Body of pancreas (tissue), 4 donors: ENCODE data around the gene PKP2. TPM values are rescaled to one million over a fixed set of nuclear protein-coding genes. Genes with fewer than 3 reads are reported as not detected.

Source experiments
- ATAC-seq: fragments of 150-250 bp; one replicate; pipeline ENCODE4 v1.9.1; 2016
- DNase-seq, 4 donors: peaks; one replicate each; pipeline ENCODE4 v3.0.0-alpha.2; 2019
- H3K27ac ChIP-seq, 4 donors: fragments of 200-600 bp; sonication (generic); 1 replicate in 3 of 4; 2 replicates in 1 of 4; pipeline versions ENCODE4 v1.5.1 to v1.6.1; 2016 to 2019; ENCODE audit warnings: mild to moderate bottlenecking in 1 of 4, mixed read lengths in 1 of 4, moderate library complexity in 1 of 4
- H3K27me3 ChIP-seq, 2 donors: fragments of 200-600 bp; sonication (generic); one replicate each; pipeline ENCODE4 v1.6.0; 2016; ENCODE audit warnings: mild to moderate bottlenecking in 1 of 2
- H3K36me3 ChIP-seq, 2 donors: fragments of 200-600 bp; sonication (generic); replicated peaks in 1 of 2; 2 replicates each; pipeline ENCODE4 v1.5.1; 2016; ENCODE audit warnings: low read depth in 2 of 2; ENCODE audit not compliant: insufficient read depth in 1 of 2
- H3K4me1 ChIP-seq: fragments of 200-600 bp; sonication (generic); one replicate; pipeline ENCODE4 v1.6.0; 2016
- H3K4me3 ChIP-seq, 2 donors: fragments of 200-600 bp; sonication (generic); 1 replicate in 1 of 2; 2 replicates in 1 of 2; pipeline ENCODE4 v1.5.1; 2016 to 2019
- H3K9me3 ChIP-seq, 3 donors: fragments of 200-600 bp; sonication (generic); 1 replicate in 2 of 3; 2 replicates in 1 of 3; pipeline ENCODE4 v1.5.1; 2016
- CTCF ChIP-seq, 7 experiments: fragments of 450-650 bp in 4 of 7; fragments of 200-600 bp in 3 of 7; sonication (generic) in 3 of 7; IDR thresholded peaks; one replicate each; pipeline ENCODE4 v1.5.1; 2016 to 2019; ENCODE audit warnings: antibody characterized with exemption in 7 of 7
- POLR2A ChIP-seq, 3 donors: fragments of 450-650 bp; IDR thresholded peaks; one replicate each; pipeline ENCODE4 v1.6.1; 2016; ENCODE audit warnings: antibody characterized with exemption in 3 of 3, mild to moderate bottlenecking in 2 of 3
- WGBS, 2 donors: methylation state at CpG; one replicate each; pipeline ENCODE4 v1.1.5; 2017; 5-methylcytosine and 5-hydroxymethylcytosine counted together
- intact Hi-C: fragments of 100-400 bp; cut with DNase I; formaldehyde crosslinking; loops from one replicate; pipeline ENCODE4 v1.15.1; 2023
- total RNA-seq, 2 donors: library from RNA; depleted of rRNA; stranded (reverse); fragments of >200 nt; gene quantifications; one replicate each; pipeline ENCODE4 v1.1.0, GENCODE V29; 2016

PKP2 gene
- total RNA-seq, 2 donors from 2014 or later, result 6.9 to 31.9 TPM

- TF ChIP-seq POLR2A (IDR thresholded peaks at IDR 0.05), result no peak
- no peak for TF ChIP-seq CTCF (IDR thresholded peaks at IDR 0.05)
- Histone ChIP-seq H3K36me3 (no peaks in the 10 kb centered on the region), H3K4me1 (no peaks in the 10 kb centered on the region), H3K4me3 (no peak overlapping the region), H3K9me3 (no peaks in the 10 kb centered on the region), H3K27me3 (no peaks in the 10 kb centered on the region), H3K27ac (no peak overlapping the region)
- DNase-seq (no peak), ATAC-seq (no peak)
- intact Hi-C loops, result loop anchor here (10.0 kb wide), 1 partner anchor 1236 kb away; no protein-coding TSS in a partner anchor
- WGBS, 2 donors, result 46 to 56% methylated on average over 3 to 4 of the region's 4 CpGs
Measured at GRCh38 chr12:32768518-32768917, 128.1 kb downstream of the PKP2 start.

- intact Hi-C loops, result loop anchor here (10.0 kb wide), 1 partner anchor 1239 kb away; no protein-coding TSS in a partner anchor
Measured at GRCh38 chr12:32765906-32766305, 130.7 kb downstream of the PKP2 start.

GRCh38 chr12:32761716-32762115 is 134.9 kb downstream of the PKP2 start:
- Histone ChIP-seq H3K4me1 (no peaks in the 10 kb centered on the region), H3K4me3 (no peak overlapping the region), H3K9me3 (no peaks in the 10 kb centered on the region), H3K36me3 (no peaks in the 10 kb centered on the region), H3K27ac (no peak overlapping the region), H3K27me3 (no peaks in the 10 kb centered on the region)
- TF ChIP-seq POLR2A (IDR thresholded peaks at IDR 0.05) (no peak), CTCF (IDR thresholded peaks at IDR 0.05) (no peak)
- no peak for ATAC-seq
- 23 to 29% methylated on average over 1 of the region's 1 CpG for WGBS, 2 donors
- intact Hi-C loops, result loop anchor here (10.0 kb wide), 1 partner anchor 1243 kb away; no protein-coding TSS in a partner anchor
- no peak for DNase-seq

More at GRCh38 chr12:32765906-32766305, 130.7 kb downstream of the PKP2 start:
- ATAC-seq (no peak), DNase-seq (no peak)
- Histone ChIP-seq H3K4me1 (no peaks in the 10 kb centered on the region), H3K36me3 (no peaks in the 10 kb centered on the region), H3K9me3 (no peaks in the 10 kb centered on the region), H3K27me3 (no peaks in the 10 kb centered on the region), H3K27ac (no peak overlapping the region), H3K4me3 (no peak overlapping the region)
- TF ChIP-seq POLR2A (IDR thresholded peaks at IDR 0.05) (no peak), CTCF (IDR thresholded peaks at IDR 0.05) (no peak)
- WGBS, 2 donors, result 75 to 84% methylated on average over 4 of the region's 4 CpGs

- TF ChIP-seq CTCF (IDR thresholded peaks at IDR 0.05) (no peak), POLR2A (IDR thresholded peaks at IDR 0.05) (no peak)
- Histone ChIP-seq H3K27ac (no peak overlapping the region), H3K4me3 (no peak overlapping the region), H3K4me1 (peaks cover 21% of the 10 kb centered on the region), H3K27me3 (no peaks in the 10 kb centered on the region), H3K36me3 (no peaks in the 10 kb centered on the region), H3K9me3 (no peaks in the 10 kb centered on the region)
- DNase-seq (no peak), ATAC-seq (no peak)
- WGBS, 2 donors, result 57 to 58% methylated on average over 3 of the region's 3 CpGs
- intact Hi-C loops, result loop anchor here (5.0 kb wide), 1 partner anchor 160 kb away; no protein-coding TSS in a partner anchor
Measured at GRCh38 chr12:32757157-32757556, 139.4 kb downstream of the PKP2 start.

- no peak for ATAC-seq
- DNase-seq, result no peak
- H3K36me3 ChIP-seq, result peaks cover 0 to 3% of the 10 kb centered on the region in 2 donors
- WGBS, 2 donors, result 32 to 34% methylated on average over 8 of the region's 8 CpGs
- H3K4me3 ChIP-seq, result no peak overlapping the region
- H3K4me1 ChIP-seq, result peaks cover 21% of the 10 kb centered on the region
- H3K9me3 ChIP-seq, result no peaks in the 10 kb centered on the region
- no peak overlapping the region for H3K27ac ChIP-seq
- no peak for TF ChIP-seq POLR2A (IDR thresholded peaks at IDR 0.05)
- intact Hi-C loops, result loop anchor here (5.0 kb wide), 1 partner anchor 161 kb away; no protein-coding TSS in a partner anchor
- no peaks in the 10 kb centered on the region for H3K27me3 ChIP-seq
Measured at GRCh38 chr12:32756476-32757066, 140.0 kb downstream of the PKP2 start.
